MG63 (cell line): ENCODE results near the gene SLC5A9. TPM values are rescaled to one million over a fixed set of nuclear protein-coding genes. Genes with fewer than 3 reads are reported as not detected.

Experiments used
- DNase-seq: peaks from one replicate; pipeline ENCODE4 v3.0.0-alpha.2; 2020
- H3K27me3 ChIP-seq: fragments of 250-450 bp; sonication (Bioruptor Pico); 2 replicates; pipeline ENCODE4 v1.5.1; 2020; ENCODE audit warnings: mild to moderate bottlenecking, moderate library complexity
- H3K36me3 ChIP-seq: fragments of 250-450 bp; sonication (Bioruptor Pico); 2 replicates; pipeline ENCODE4 v1.5.1; 2020; ENCODE audit warnings: mild to moderate bottlenecking, moderate library complexity
- H3K4me3 ChIP-seq: fragments of 250-450 bp; sonication (Bioruptor Pico); 2 replicates; pipeline ENCODE4 v1.5.1; 2020; ENCODE audit warnings: mild to moderate bottlenecking, moderate library complexity
- H3K9me3 ChIP-seq: fragments of 250-450 bp; sonication (Bioruptor Pico); 2 replicates; pipeline ENCODE4 v1.5.1; 2020; ENCODE audit warnings: mild to moderate bottlenecking, moderate library complexity
- total RNA-seq: library from RNA; depleted of rRNA; stranded (reverse); fragments of >200 nt; shearing (Covaris generic); gene quantifications from 2 replicates; pipeline ENCODE4 v1.2.3, GENCODE V29; 2014; ENCODE audit warnings: low replicate concordance

The SLC5A9 gene
- total RNA-seq, 1 experiment from 2014 or later, result not detected

DNA sequence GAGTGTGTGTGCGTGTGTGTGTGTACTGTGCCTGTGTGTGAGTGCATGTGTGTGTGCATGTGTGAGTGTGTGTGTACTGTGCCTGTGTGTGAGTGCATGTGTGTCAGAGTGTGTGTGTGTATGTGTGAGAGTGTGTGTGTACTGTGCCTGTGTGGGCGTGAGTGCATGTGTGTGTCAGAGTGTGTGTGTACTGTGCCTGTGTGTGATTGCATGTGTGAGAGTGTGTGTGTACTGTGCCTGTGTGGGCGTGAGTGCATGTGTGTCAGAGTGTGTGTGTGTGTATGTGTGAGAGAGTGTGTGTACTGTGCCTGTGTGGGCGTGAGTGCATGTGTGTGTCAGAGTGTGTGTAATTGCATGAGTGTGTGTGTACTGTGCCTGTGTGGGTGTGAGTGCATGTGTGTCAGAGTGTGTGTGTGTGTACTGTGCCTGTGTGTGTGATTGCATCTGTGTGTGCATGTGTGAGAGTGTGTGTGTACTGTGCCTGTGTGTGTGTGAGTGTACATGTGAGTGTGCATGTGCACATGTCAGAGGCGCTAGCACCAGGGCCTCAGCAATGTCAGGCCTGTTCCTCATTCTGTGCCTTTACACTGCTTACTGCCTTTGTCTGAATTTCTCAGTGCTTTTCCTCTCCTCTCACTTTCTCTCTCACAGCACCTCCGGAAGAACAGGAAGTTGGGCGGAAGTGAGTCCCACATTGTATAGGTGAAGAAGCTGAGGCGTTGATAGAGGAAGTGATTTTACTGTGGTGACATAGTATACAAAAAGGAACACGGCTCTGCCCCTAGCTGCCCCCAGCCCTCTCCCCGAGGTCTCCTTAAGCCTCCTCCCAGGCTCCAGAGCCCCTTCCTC lies 4.9 kb downstream of the SLC5A9 start:
- Histone ChIP-seq H3K36me3 (no peaks in the 10 kb centered on the region), H3K9me3 (no peaks in the 10 kb centered on the region), H3K4me3 (no peak overlapping the region), H3K27me3 (no peaks in the 10 kb centered on the region)
- no peak for DNase-seq

GRCh38 chr1:48228156-48228555 lies 5.6 kb downstream of the SLC5A9 start:
- Histone ChIP-seq H3K9me3 (no peaks in the 10 kb centered on the region), H3K36me3 (no peaks in the 10 kb centered on the region), H3K27me3 (no peaks in the 10 kb centered on the region), H3K4me3 (no peak overlapping the region)
- no peak for DNase-seq

- DNase-seq, result no peak
- Histone ChIP-seq H3K9me3 (no peaks in the 10 kb centered on the region), H3K36me3 (no peaks in the 10 kb centered on the region), H3K27me3 (no peaks in the 10 kb centered on the region), H3K4me3 (no peak overlapping the region)
Measured at GRCh38 chr1:48229317-48229716, 6.8 kb downstream of the SLC5A9 start.

DNA sequence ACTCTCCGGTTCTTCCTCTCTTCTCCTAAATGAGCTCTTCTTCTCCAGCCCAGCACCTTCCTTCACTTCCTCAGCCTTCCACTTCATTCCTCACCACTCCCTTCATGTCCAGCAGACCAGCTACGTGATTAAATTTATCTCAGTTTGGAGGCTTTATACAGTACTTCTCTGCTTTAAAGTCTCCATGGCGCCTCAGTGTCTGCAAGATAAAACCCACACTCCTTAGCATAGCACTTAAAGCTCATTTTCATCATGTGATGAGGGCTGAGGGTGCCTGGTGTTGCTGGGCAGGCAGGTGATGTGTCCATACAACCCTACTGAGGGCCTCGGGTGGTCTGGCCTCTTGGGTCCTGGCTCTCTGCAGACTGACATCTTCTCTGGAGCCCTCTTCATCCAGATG lies 7.7 kb downstream of the SLC5A9 start:
- H3K27me3 ChIP-seq, result no peaks in the 10 kb centered on the region
- no peaks in the 10 kb centered on the region for H3K36me3 ChIP-seq
- H3K9me3 ChIP-seq, result no peaks in the 10 kb centered on the region

GRCh38 chr1:48232722-48233121 lies 10.2 kb downstream of the SLC5A9 start:
- Histone ChIP-seq H3K27me3 (no peaks in the 10 kb centered on the region), H3K9me3 (no peaks in the 10 kb centered on the region), H3K4me3 (no peak overlapping the region), H3K36me3 (no peaks in the 10 kb centered on the region)
- DNase-seq, result no peak

More for the DNA sequence above, 7.7 kb downstream of the SLC5A9 start:
- no peak overlapping the region for H3K4me3 ChIP-seq
- DNase-seq, result no peak

- H3K27me3 ChIP-seq, result no peaks in the 10 kb centered on the region
- DNase-seq, result no peak
- H3K4me3 ChIP-seq, result no peak overlapping the region
- no peaks in the 10 kb centered on the region for H3K9me3 ChIP-seq
- H3K36me3 ChIP-seq, result no peaks in the 10 kb centered on the region
Measured at GRCh38 chr1:48233666-48234485, 11.4 kb downstream of the SLC5A9 start.

DNA sequence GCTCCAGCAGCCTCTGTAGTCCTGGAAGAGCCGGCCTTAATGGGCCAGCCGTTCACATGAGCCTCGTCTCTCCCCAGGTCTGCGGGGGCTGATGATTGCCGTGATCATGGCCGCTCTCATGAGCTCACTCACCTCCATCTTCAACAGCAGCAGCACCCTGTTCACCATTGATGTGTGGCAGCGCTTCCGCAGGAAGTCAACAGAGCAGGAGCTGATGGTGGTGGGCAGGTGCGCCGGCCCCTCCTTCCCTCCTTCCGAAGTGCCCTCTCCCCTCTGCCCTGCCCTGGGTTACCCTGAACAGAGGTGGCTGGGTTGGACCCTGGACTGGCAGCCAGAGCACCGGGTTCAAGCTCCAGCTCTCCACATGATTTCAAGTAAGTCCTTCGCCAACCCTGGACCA lies 13.1 kb downstream of the SLC5A9 start:
- no peak overlapping the region for H3K4me3 ChIP-seq
- H3K9me3 ChIP-seq, result no peaks in the 10 kb centered on the region
- no peaks in the 10 kb centered on the region for H3K27me3 ChIP-seq
- DNase-seq, result no peak
- no peaks in the 10 kb centered on the region for H3K36me3 ChIP-seq

DNA sequence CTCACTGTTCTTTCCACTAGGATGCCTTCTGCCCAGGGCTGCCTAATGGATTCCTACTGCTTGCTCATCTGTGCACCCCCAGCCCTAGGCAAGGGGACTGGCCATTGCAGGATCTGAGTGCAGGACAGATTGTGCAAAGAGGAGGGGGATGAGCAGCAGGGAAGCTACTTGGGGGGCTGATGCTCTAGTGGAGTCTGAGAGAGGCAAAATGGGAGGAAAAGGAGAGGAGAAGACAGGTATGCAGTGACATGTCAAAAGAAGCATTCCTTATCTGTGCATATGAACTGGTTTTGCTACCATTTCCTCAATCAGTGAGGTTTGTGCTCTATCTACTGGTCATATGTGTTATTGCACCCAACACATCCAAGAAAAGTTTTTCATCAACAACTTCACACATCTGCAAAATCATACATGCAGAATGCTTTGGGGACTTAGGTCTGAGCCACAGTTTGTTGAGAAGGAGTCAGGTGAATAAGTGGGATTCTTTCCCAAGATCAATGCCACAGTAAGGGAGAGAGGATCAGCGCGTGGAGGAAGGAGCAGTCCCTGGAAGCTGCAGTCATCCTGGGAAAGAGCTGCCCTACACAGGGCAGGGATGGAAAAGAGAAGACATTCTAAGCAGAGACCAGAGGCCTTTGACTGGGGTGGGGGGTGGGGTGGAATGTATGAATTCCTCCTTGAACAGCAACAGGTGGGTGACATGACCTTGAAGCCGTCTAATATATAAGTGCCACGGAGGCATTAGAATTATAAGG lies 14.4 kb downstream of the SLC5A9 start:
- Histone ChIP-seq H3K36me3 (no peaks in the 10 kb centered on the region), H3K4me3 (no peak overlapping the region), H3K27me3 (no peaks in the 10 kb centered on the region), H3K9me3 (no peaks in the 10 kb centered on the region)
- DNase-seq, result no peak

GRCh38 chr1:48242141-48242736 lies 19.7 kb downstream of the SLC5A9 start:
- no peaks in the 10 kb centered on the region for H3K36me3 ChIP-seq
- no peaks in the 10 kb centered on the region for H3K9me3 ChIP-seq
- H3K4me3 ChIP-seq, result no peak overlapping the region
- no peaks in the 10 kb centered on the region for H3K27me3 ChIP-seq
- no peak for DNase-seq

- Histone ChIP-seq H3K4me3 (no peak overlapping the region), H3K9me3 (no peaks in the 10 kb centered on the region)
- DNase-seq, result no peak
Measured at GRCh38 chr1:48245106-48245505, 22.6 kb downstream of the SLC5A9 start.

GRCh38 chr1:48246727-48247126 lies 24.2 kb downstream of the SLC5A9 start:
- no peaks in the 10 kb centered on the region for H3K27me3 ChIP-seq
- DNase-seq, result peak; percentile 6
- H3K4me3 ChIP-seq, result no peak overlapping the region
- no peaks in the 10 kb centered on the region for H3K36me3 ChIP-seq
- no peaks in the 10 kb centered on the region for H3K9me3 ChIP-seq

More at GRCh38 chr1:48245106-48245505, 22.6 kb downstream of the SLC5A9 start:
- no peaks in the 10 kb centered on the region for H3K27me3 ChIP-seq
- H3K36me3 ChIP-seq, result no peaks in the 10 kb centered on the region

DNA sequence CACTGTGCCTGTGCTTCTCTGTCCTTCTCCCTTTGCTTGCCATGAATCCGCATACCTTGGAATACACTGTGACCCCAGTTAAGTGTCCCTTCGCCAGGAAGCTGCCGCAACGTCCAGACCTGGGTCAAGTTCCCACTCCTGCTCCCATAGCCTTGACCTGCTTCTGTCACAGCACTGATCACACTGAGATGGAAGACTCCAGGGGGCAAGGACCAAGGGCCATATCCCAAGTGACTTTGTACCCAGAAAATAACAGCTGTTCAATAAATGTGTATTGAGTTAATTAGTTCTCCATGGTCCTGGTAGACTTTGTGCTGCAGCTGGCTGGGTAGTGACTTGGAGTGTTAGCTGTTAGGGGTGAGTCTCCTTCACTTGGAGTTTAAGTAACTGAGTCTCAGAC lies 25.8 kb downstream of the SLC5A9 start:
- DNase-seq, result no peak
- Histone ChIP-seq H3K36me3 (no peaks in the 10 kb centered on the region), H3K27me3 (no peaks in the 10 kb centered on the region), H3K9me3 (no peaks in the 10 kb centered on the region), H3K4me3 (no peak overlapping the region)

DNA sequence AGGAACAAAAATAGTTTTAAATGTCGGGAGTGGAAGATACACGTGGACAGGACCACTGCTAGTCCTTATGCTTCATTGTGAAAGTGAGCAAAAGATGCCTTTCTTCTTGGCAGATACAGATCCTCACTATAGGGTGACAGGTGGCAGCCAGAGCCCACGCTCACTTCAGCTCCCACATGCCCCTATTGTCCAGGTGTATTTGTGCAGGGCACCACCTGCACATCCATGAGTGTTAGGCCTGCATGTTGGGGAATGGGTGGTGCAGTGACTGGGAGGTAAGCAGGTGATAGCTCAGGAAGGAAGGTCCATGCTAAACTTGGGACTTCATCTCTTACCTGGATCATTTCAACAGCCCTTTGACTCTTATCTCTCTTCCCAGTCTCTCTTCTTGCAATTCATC lies 27.4 kb downstream of the SLC5A9 start:
- no peak for DNase-seq
- Histone ChIP-seq H3K36me3 (no peaks in the 10 kb centered on the region), H3K27me3 (no peaks in the 10 kb centered on the region), H3K9me3 (no peaks in the 10 kb centered on the region), H3K4me3 (no peak overlapping the region)

GRCh38 chr1:48250572-48250971 lies 28.1 kb downstream of the SLC5A9 start:
- Histone ChIP-seq H3K4me3 (no peak overlapping the region), H3K36me3 (no peaks in the 10 kb centered on the region), H3K9me3 (no peaks in the 10 kb centered on the region), H3K27me3 (no peaks in the 10 kb centered on the region)
- no peak for DNase-seq

- Histone ChIP-seq H3K4me3 (no peak overlapping the region), H3K9me3 (no peaks in the 10 kb centered on the region), H3K27me3 (no peaks in the 10 kb centered on the region), H3K36me3 (no peaks in the 10 kb centered on the region)
- DNase-seq, result no peak
Measured at GRCh38 chr1:48251323-48251722, 28.8 kb downstream of the SLC5A9 start.

DNA sequence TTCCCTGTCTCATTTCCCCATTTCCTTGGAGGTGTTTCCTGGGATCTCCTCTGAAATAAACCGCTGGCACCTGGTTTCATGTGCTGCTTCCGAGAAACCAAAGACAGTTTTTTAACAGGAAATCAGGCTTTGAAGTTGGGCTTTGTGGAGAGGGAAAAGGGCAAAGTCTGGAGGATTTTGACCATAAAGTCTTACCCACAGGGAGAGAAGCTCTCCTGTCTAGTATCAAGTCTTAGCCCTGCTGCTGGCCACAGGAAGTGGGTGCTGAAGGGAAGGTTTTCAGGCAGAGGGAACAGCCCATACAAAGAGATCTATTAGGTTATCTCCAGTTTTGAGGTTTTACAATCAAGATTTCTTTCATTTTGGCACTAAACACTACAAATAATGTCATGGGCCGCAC lies 29.3 kb downstream of the SLC5A9 start:
- Histone ChIP-seq H3K4me3 (no peak overlapping the region), H3K9me3 (no peaks in the 10 kb centered on the region), H3K36me3 (no peaks in the 10 kb centered on the region), H3K27me3 (no peaks in the 10 kb centered on the region)
- DNase-seq, result no peak

GRCh38 chr1:48254254-48254653 lies 31.7 kb downstream of the SLC5A9 start:
- no peaks in the 10 kb centered on the region for H3K27me3 ChIP-seq
- no peak for DNase-seq
- no peak overlapping the region for H3K4me3 ChIP-seq
- no peaks in the 10 kb centered on the region for H3K9me3 ChIP-seq
- no peaks in the 10 kb centered on the region for H3K36me3 ChIP-seq
